Activated naive CD8-positive, alpha-beta T cell treated with anti-CD3 and anti-CD28 coated beads for 36 hours (primary cell): ENCODE data around the gene CSTF3. TPM values are rescaled to one million over a fixed set of nuclear protein-coding genes. Genes with fewer than 3 reads are reported as not detected.
A peak's percentile ranks its signal among the peaks of the same experiment; 100 is the strongest.

ENCODE experiments used
- DNase-seq: peaks from one replicate; pipeline ENCODE4 v3.0.0; 2021
- H3K27ac Mint-ChIP-seq: one replicate; pipeline ENCODE4 v1.8.0; 2022; ENCODE audit warnings: mild to moderate bottlenecking, moderate library complexity, mixed read lengths
- H3K27me3 Mint-ChIP-seq: one replicate; pipeline ENCODE4 v1.8.0; 2022; ENCODE audit warnings: mild to moderate bottlenecking, mixed read lengths
- H3K36me3 Mint-ChIP-seq: one replicate; pipeline ENCODE4 v1.8.0; 2021; ENCODE audit warnings: mild to moderate bottlenecking, mixed read lengths
- H3K4me1 Mint-ChIP-seq: one replicate; pipeline ENCODE4 v1.8.0; 2021; ENCODE audit warnings: mixed read lengths
- H3K4me3 Mint-ChIP-seq: one replicate; pipeline ENCODE4 v1.8.0; 2022; ENCODE audit warnings: mild to moderate bottlenecking, moderate library complexity, mixed read lengths
- H3K9me3 Mint-ChIP-seq: one replicate; pipeline ENCODE4 v1.8.0; 2022; ENCODE audit warnings: mixed read lengths
- total RNA-seq, 2 experiments: library from RNA; stranded (reverse); gene quantifications; one replicate each; pipeline ENCODE4 v1.2.3, GENCODE V29; 2021

Gene CSTF3
- 10 to 100 TPM; 38.7 to 45.1 TPM for total RNA-seq

DNA sequence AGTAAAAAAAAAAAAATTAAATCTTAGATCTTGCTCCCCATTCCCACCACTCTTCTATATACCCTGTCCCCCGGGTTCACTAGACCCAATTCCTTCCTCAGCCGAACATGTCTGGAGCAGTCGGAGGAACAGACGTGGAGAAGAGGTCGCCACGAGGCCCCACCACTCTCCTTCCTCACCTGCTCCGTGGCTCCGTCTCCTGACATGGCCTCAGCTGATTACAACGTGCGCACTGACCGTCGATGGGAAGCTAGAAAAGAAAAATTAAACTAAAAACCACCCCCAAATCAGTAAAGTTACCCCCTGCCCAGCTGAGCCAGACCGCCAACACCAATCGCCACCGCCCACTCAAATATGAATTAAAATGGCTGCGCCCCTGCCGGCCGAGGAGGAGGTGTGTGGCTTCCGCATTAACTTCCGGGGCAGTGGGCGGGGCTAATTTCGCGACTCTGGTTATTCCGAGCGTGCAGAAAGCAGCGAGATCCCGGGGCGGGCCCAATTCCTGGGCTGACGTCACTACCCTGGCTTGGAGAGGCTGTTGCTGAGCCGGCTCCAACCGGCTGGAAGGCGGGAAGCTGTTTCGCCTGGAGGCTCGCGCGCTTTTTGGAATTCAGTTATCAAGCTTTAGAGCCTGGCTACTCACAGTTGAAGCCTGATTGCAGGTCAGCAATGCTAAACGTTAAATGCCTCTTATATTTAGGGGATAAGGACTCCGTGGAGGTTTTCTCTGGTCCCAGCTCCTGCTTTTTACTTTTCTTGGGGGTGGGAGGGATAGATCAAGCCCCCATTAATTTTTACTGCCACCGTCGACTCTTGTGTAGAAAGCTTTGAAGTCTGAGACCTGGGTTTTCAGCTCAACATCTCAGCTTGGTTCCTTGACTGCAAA is at the start of gene CSTF3:
Gene CSTF3, minus strand, starts transcription at position 361 of the 886 bp plus-strand sequence. Its CDS starts 155 bp downstream, at position 206.
- H3K9me3 Mint-ChIP-seq, result no peaks in the 10 kb centered on the region
- H3K27ac Mint-ChIP-seq, result peak within 1 kb of the TSS; percentile 99
- H3K36me3 Mint-ChIP-seq, result peaks cover 42% of the 10 kb centered on the region
- H3K4me3 Mint-ChIP-seq, result peak within 1 kb of the TSS; percentile 98
- H3K4me1 Mint-ChIP-seq, result peaks cover 37% of the 10 kb centered on the region
- H3K27me3 Mint-ChIP-seq, result no peaks in the 10 kb centered on the region
- DNase-seq, result peak; percentile 95

DNA sequence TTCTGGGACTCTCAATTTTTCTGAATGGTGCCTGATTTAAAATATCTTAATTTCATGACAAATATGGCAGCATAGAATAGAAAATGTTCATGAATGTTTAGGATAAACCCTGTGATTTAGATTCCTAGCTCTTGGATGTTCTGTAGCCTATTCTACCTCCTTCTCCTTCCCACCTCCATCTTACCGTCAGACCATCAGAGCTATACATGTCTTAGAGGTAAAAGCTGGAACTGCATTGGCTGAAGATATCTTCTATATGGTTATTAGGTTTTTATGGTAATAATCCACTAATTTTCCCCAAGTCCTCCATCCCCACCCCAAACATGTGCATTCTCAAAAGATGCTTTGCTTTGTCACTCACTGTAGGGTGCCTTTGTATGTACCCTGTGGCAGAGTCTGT is 46.9 kb upstream of the CSTF3 start:
- no peak for DNase-seq
- Mint-ChIP-seq H3K27ac (no peak overlapping the region), H3K36me3 (no peaks in the 10 kb centered on the region), H3K27me3 (no peaks in the 10 kb centered on the region), H3K9me3 (no peaks in the 10 kb centered on the region), H3K4me3 (no peak overlapping the region), H3K4me1 (no peaks in the 10 kb centered on the region)

DNA sequence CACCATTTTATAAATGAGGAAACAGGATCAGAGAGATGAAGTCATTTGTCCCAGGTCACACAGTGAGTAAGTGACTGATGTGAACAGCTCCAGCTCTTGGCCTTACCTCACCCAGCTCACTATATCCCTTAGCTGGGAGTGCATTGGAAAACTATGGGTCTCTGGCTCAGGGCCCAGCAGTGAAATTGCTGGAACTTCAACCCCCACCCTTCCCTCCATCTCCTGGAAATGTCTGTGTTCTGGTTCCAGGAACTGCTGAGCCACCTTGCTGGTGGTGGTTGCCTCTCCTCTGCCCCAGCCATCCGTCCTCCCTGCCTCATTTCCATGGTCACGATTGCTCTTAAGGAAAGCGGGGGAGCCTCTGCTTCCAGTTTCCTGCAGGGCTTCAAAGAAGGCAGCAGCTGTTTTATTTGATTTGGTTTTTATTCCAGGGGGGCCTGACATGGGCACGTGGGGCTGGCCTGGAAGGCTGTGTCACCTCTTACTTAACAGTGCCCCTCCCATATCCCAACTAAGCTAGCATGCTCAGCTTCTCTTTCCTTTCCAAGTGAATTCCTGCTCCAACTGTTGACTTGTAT is 46.2 kb upstream of the CSTF3 start:
- H3K27ac Mint-ChIP-seq, result no peak overlapping the region
- H3K9me3 Mint-ChIP-seq, result no peaks in the 10 kb centered on the region
- H3K27me3 Mint-ChIP-seq, result no peaks in the 10 kb centered on the region
- DNase-seq, result no peak
- no peak overlapping the region for H3K4me3 Mint-ChIP-seq
- H3K36me3 Mint-ChIP-seq, result no peaks in the 10 kb centered on the region
- no peaks in the 10 kb centered on the region for H3K4me1 Mint-ChIP-seq

DNA sequence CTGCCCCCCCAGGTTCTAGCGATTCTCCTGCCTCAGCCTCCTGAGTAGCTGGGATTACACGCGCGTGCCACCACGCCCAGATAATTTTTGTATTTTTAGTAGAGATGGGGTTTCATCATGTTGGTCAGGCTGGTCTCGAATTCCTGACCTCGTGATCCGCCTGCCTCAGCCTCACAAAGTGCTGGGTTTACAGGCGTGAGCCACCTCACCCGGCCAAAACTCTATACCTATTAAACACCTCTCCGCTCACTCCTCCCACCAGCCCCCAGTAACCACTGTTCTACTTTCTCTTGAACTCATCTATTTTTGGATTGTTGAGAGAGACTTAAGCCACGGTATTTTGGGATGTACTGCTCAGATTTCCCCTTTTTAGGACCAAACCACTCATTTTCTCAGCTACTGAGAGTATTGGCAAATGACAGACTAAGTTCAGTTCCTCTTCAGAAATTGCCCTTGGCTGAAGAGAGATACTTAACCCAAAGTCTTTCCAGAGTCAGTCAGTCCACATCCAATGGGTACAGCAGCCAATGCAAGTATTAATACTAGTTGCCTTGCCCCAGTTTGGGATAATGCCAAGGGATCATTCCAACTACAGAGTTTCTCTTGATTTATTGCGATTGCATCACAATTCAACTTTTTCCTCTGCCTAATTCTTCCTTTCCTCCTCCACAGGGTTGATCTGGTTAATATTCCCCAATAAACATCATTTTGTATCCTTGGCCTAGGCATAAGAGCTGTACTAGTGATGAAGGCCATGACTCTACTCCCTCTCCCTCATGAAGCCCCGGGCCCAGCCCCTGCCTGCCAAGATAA is 36.8 kb upstream of the CSTF3 start:
- Mint-ChIP-seq H3K27ac (no peak overlapping the region), H3K4me1 (no peaks in the 10 kb centered on the region), H3K36me3 (no peaks in the 10 kb centered on the region), H3K9me3 (no peaks in the 10 kb centered on the region), H3K4me3 (no peak overlapping the region), H3K27me3 (no peaks in the 10 kb centered on the region)
- DNase-seq, result no peak

DNA sequence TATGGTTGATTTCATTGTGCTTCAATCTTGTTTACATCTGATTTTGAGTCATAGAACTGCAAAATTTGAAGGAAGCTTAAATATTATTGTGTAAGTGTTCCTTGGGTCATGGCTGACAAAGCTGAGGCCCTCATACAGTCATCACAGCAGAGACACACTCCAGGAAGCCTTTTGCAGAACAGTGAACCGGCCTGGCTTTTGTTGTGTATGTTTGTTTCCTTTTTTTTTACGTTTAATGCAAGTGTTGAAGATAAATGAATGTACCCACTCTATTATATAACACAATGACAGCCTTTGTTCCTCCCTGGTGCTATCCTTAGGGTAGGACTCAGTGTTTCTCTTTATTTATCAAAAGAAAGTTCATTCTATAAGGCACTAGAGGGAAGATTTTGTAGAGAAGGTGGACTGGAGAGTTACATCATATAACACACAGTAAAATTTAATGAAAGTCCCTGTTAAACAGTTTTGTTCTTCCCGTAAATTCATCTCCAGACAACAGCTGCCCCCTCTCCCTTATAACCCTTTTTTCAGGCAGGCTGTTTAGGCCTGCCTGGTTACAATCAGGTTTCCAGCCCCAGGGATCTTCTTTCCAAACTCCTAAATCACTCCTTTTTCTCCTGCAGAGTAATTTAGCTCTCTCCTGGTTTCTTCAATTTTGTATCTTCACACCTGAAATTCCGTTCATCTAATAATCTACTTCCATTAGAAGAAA is 34.3 kb upstream of the CSTF3 start:
- no peaks in the 10 kb centered on the region for H3K4me1 Mint-ChIP-seq
- H3K9me3 Mint-ChIP-seq, result no peaks in the 10 kb centered on the region
- H3K27ac Mint-ChIP-seq, result no peak overlapping the region
- DNase-seq, result no peak
- no peaks in the 10 kb centered on the region for H3K36me3 Mint-ChIP-seq
- H3K27me3 Mint-ChIP-seq, result no peaks in the 10 kb centered on the region
- H3K4me3 Mint-ChIP-seq, result no peak overlapping the region

DNA sequence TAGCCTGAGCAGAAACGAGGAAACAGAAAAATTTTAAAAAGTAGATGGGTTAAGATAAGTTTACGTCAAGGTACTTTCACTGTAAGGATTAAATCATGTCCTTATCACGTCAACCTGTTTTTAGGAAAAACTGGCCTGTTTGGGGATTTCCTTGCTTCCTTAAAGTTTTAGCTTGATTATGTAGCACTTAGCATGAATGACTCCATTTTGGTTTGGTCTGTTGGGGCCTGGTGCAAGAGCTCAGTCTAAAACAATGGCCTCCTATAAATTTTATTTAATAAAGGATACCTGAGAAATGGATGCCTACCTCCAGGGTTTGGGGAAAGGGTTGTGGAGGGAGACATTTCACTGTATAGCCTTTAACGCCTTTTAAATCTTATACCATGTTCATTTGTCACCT is 33.2 kb upstream of the CSTF3 start:
- DNase-seq, result no peak
- H3K9me3 Mint-ChIP-seq, result no peaks in the 10 kb centered on the region
- H3K4me1 Mint-ChIP-seq, result no peaks in the 10 kb centered on the region
- no peak overlapping the region for H3K4me3 Mint-ChIP-seq
- no peak overlapping the region for H3K27ac Mint-ChIP-seq
- H3K27me3 Mint-ChIP-seq, result no peaks in the 10 kb centered on the region
- H3K36me3 Mint-ChIP-seq, result no peaks in the 10 kb centered on the region

DNA sequence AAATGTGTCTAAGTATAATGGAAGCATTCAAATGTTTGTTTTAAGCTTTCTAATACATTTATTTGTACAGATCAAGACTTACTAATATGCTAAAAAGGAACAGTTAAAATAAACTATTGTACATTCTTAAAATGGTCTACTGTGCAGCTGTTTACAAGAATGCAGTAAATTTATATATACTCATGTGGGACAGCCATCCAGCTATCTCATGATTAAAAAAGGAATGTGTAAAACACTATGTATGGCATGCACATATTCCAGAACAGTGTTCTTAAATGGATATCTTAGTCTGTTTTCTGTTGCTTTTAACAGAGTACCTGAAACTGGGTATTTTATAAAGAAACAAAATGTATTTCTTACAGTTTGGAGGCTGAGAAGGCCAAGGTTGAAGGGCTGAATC is 30.2 kb upstream of the CSTF3 start:
- no peak for DNase-seq
- Mint-ChIP-seq H3K36me3 (no peaks in the 10 kb centered on the region), H3K9me3 (no peaks in the 10 kb centered on the region), H3K4me3 (no peak overlapping the region), H3K27ac (no peak overlapping the region), H3K4me1 (no peaks in the 10 kb centered on the region), H3K27me3 (no peaks in the 10 kb centered on the region)

DNA sequence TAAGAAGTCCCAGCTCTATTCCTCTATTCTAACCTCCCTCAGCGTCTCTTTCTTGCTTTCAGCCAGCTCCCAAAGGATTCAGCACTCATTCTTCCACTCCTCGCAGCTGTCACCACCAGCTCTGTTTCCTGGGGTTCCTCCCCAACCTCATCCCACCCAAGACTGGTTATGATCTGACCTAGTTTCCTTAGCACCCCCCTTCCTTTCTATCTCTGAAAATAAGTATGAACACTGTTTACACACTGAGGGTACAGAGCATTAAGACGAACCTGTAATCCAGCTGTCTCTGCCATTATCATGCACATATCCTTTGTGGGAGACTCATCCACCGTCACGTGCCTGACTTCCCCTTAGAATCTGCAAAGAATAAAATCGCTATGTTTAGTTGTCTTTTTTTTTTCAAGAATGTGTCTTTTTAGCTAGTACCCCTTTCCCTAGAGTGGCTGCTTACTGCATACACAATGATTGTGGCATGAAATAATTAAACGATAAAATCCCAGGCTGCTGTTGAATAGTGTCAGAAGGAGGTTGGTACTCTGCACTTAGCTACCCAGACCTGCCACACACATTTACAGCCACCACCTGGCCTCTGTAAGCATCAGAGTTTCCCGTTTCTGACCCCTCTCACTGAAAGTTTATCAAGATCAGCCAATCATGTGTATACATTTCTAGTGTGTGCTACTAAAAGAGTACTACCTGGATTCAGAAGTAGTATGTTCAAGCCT is 26.9 kb upstream of the CSTF3 start:
- Mint-ChIP-seq H3K27ac (no peak overlapping the region), H3K4me3 (no peak overlapping the region), H3K27me3 (no peaks in the 10 kb centered on the region), H3K9me3 (no peaks in the 10 kb centered on the region), H3K4me1 (no peaks in the 10 kb centered on the region), H3K36me3 (no peaks in the 10 kb centered on the region)
- no peak for DNase-seq

DNA sequence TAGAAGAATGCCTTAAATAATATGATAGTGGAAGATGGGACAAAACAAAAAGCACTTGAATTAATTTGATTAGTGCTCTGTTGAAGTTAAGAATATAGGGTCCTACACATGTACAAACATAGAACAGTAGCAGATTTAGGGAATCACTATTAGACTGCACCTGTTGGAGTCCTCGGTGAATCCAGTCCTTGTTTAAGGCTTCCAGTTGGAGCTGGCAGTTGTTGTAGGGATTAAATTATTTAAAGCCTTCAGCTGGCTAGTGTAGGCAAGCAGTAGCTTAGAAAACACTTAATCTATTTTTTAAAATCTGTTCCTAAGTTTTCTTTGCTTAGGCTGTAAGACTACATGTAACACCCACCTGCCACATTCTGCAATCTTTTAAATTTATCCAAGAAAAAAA is 24.5 kb upstream of the CSTF3 start:
- no peak overlapping the region for H3K4me3 Mint-ChIP-seq
- H3K4me1 Mint-ChIP-seq, result no peaks in the 10 kb centered on the region
- DNase-seq, result no peak
- H3K36me3 Mint-ChIP-seq, result no peaks in the 10 kb centered on the region
- no peak overlapping the region for H3K27ac Mint-ChIP-seq
- no peaks in the 10 kb centered on the region for H3K9me3 Mint-ChIP-seq
- H3K27me3 Mint-ChIP-seq, result no peaks in the 10 kb centered on the region

DNA sequence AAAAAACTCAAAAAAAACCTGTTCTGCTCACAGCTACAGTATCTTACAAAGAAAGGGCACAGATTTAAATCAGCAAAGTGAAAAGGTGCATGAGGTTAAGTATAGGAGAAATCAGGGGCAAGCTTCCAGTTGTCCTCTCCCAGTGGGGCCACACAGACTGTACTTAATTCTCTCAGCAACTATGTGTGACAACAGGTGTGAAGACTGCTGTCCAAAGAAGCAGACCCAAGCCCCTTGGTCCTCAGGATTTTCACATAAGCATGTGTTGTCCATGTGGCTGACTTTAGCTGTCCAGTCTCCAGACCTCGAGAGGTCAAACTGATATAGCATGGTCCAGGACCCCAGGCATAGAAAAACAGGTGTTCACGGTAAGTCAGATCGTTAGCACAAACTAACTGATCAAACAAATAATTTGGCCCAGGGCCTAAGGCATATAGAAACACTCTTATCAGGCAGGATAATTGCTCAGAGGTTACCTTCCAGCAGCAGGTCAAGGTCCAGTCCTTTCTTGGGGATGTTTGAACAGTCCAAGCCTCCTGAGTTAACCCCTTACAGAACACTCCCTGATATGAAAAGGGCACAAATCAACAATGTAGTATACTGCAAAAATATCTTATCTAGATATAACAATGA is 21.1 kb upstream of the CSTF3 start:
- Mint-ChIP-seq H3K27me3 (no peaks in the 10 kb centered on the region), H3K36me3 (peaks cover 7% of the 10 kb centered on the region), H3K9me3 (no peaks in the 10 kb centered on the region), H3K4me1 (peaks cover 15% of the 10 kb centered on the region), H3K27ac (no peak overlapping the region), H3K4me3 (no peak overlapping the region)
- DNase-seq, result no peak

DNA sequence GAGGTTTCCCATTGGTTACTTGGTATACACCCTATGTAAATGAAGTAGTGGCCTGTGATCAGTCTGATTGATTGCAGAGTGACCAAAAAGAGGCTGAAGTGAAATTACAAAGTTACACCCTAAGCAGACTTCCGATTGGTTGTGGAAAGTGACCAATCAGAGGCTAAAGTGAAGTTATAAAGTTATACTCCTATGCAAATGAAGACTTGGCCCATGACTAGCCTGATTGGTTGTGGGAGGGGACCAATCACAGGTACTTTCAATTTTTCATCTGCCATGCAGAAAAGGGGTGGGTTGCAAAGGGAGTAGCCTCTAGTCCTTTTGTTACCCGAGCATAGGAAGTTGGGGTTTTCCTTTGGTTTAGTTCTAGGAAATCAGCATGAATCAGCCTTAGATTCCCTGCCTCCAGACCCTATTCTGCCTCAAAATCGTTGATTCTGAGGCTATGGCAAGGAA is 18.1 kb upstream of the CSTF3 start:
- Mint-ChIP-seq H3K27ac (no peak overlapping the region), H3K4me3 (no peak overlapping the region), H3K36me3 (peaks cover 7% of the 10 kb centered on the region), H3K9me3 (no peaks in the 10 kb centered on the region), H3K4me1 (peaks cover 15% of the 10 kb centered on the region), H3K27me3 (no peaks in the 10 kb centered on the region)
- no peak for DNase-seq

DNA sequence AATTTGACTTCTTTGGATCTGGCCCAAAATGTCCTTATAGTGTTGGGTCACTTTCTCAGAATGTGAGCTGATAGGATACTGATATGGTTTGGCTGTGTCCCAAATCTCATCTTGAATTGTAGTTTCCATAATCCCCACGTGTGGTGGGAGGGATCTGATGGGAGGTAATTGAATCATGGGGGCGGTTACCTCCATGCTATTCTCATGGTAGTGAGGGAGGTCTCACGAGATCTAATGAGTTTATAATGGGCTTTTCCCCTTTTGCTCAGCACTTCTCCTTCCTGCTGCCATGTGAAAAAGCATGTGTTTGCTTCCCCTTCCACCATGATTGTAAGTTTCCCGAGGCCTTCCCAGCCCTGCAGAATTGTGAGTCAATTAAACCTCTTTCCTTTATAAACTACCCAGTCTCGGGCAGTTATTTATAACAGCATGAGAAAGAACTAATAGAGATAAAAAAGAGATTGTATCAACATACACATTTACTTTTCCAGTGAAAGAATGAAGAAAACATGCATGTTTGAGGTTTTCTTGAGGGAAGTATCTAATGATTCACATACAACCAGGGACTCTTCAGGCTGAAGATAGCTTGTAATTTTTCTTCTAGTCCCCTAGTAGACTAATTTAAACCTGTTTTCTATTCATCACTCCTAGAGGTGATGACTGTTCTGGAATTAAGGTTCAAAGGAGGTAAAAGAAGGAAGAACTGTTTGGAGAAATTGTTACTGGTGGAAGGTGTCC is 17.3 kb upstream of the CSTF3 start:
- DNase-seq, result no peak
- peaks cover 7% of the 10 kb centered on the region for H3K36me3 Mint-ChIP-seq
- no peak overlapping the region for H3K4me3 Mint-ChIP-seq
- no peaks in the 10 kb centered on the region for H3K9me3 Mint-ChIP-seq
- no peak overlapping the region for H3K27ac Mint-ChIP-seq
- no peaks in the 10 kb centered on the region for H3K27me3 Mint-ChIP-seq
- peaks cover 15% of the 10 kb centered on the region for H3K4me1 Mint-ChIP-seq

DNA sequence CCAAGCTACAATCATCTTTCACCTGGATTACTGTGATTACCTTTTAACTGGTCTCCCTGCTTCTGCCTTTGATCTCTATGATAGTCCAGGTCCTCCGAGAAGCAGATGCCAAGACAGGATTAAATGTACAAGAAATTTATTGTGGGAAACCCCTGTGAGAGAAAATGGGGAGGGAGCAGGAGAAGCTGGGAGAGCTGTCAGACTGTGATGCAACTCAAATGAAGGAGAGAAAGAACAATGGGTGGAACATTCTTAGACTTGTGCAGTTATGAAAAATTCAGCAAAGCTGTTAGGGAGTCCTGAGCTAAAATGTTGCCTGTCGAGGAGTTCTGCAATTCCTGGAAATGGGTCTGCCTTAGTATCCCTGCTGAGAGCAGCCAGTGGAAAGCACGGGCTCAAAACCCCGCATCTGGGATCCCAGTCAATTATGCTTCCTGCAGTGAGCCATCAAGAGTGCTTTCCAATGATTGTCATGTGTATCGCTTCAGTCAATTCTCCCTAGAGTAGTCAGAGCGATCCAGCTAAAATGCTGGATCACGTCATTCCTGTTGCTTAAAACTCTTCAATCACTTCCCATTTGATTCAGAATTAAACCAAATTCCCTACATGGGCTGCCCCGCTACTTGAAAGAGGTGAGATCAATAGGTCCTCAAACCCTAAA is 16.5 kb upstream of the CSTF3 start:
- Mint-ChIP-seq H3K9me3 (no peaks in the 10 kb centered on the region), H3K4me1 (peaks cover 15% of the 10 kb centered on the region), H3K27me3 (no peaks in the 10 kb centered on the region), H3K4me3 (no peak overlapping the region), H3K27ac (no peak overlapping the region), H3K36me3 (peaks cover 7% of the 10 kb centered on the region)
- DNase-seq, result no peak
